Ishikawa (cell line): ENCODE results near the gene ZFP92.

Experiments used
- CEBPB ChIP-seq: IDR thresholded peaks from 2 replicates; pipeline ENCODE4 v1.6.1; 2012
- CREB1 ChIP-seq: IDR thresholded peaks from 2 replicates; pipeline ENCODE4 v1.6.1; 2012; ENCODE audit warnings: low read depth
- EGR1 ChIP-seq: IDR thresholded peaks from 2 replicates; pipeline ENCODE4 v1.6.1; 2012
- EP300 ChIP-seq: IDR thresholded peaks from 2 replicates; pipeline ENCODE4 v1.6.1; 2012; ENCODE audit warnings: borderline replicate concordance
- FOXM1 ChIP-seq: IDR thresholded peaks from 2 replicates; pipeline ENCODE4 v1.6.1; 2012; ENCODE audit warnings: low read depth, borderline replicate concordance
- MAX ChIP-seq: IDR thresholded peaks from 2 replicates; pipeline ENCODE4 v1.6.1; 2012
- NFIC ChIP-seq: IDR thresholded peaks from 2 replicates; pipeline ENCODE4 v1.6.1; 2012
- RAD21 ChIP-seq: IDR thresholded peaks from 2 replicates; pipeline ENCODE4 v1.6.1; 2012; ENCODE audit warnings: low read depth
- REST ChIP-seq: IDR thresholded peaks from 2 replicates; pipeline ENCODE4 v1.6.1; 2012; ENCODE audit warnings: low read depth, mild to moderate bottlenecking
- TAF1 ChIP-seq: IDR thresholded peaks from 2 replicates; pipeline ENCODE4 v1.6.1; 2012; ENCODE audit warnings: low read depth, mild to moderate bottlenecking
- TCF12 ChIP-seq: IDR thresholded peaks from 2 replicates; pipeline ENCODE4 v1.6.1; 2012; ENCODE audit warnings: low read depth
- TEAD4 ChIP-seq: IDR thresholded peaks from 2 replicates; pipeline ENCODE4 v1.6.1; 2012
- USF1 ChIP-seq: IDR thresholded peaks from 2 replicates; pipeline ENCODE4 v1.6.1; 2012
- YY1 ChIP-seq: IDR thresholded peaks from 2 replicates; pipeline ENCODE4 v1.6.1; 2012; ENCODE audit warnings: low read depth

- no peak for TF ChIP-seq FOXM1
- TF ChIP-seq EP300: no peak
- TF ChIP-seq YY1: no peak
- no peak for TF ChIP-seq TAF1
- TF ChIP-seq CEBPB: no peak
- TF ChIP-seq REST: no peak
- no peak for TF ChIP-seq TCF12
- no peak for TF ChIP-seq USF1
- no peak for TF ChIP-seq CREB1
- no peak for TF ChIP-seq MAX
- TF ChIP-seq NFIC: no peak
- TF ChIP-seq EGR1: no peak
- TF ChIP-seq RAD21: no peak
- TF ChIP-seq TEAD4: no peak
Measured at GRCh38 chrX:153413731-153414130, 2.5 kb downstream of the ZFP92 start.
